ENCODE measurements around the gene BTG2. TPM values are rescaled to one million over a fixed set of nuclear protein-coding genes. Genes with fewer than 3 reads are reported as not detected.

BTG2 gene
- polyA plus RNA-seq, 2 of the 4 experiments (the other 2 are of a cell fraction): 7.2 to 16.4 TPM

GRCh38 chr1:203320591-203321272 is 15.4 kb downstream of the BTG2 start (continued):
- TF ChIP-seq HES2 (IDR thresholded peaks at IDR 0.05) (no peak), TFCP2L1 (CRISPR knock-in tag; IDR thresholded peaks at IDR 0.05) (no peak), HEYL (CRISPR knock-in tag; IDR thresholded peaks at IDR 0.05) (no peak), HDAC2 (IDR thresholded peaks at IDR 0.05) (no peak), CHD2 (IDR thresholded peaks at IDR 0.05; ENCODE audit: low read length, partially characterized antibody) (no peak), PHF8 (IDR thresholded peaks at IDR 0.05; ENCODE audit: borderline replicate concordance, low read depth) (no peak)
- TF ChIP-seq, protein P1, sequence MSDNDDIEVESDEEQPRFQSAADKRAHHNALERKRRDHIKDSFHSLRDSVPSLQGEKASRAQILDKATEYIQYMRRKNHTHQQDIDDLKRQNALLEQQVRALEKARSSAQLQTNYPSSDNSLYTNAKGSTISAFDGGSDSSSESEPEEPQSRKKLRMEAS (IDR thresholded peaks at IDR 0.05): no peak

- Histone ChIP-seq H3K9me3 (no peaks in the 10 kb centered on the region), H3K4me1 (peaks cover 2% of the 10 kb centered on the region; the same call in 2 of the 3 replicates), H3K4me3 (no peak overlapping the region), H3K4me2 (no peak overlapping the region), H3K27ac (no peak overlapping the region)
- FAIRE-seq (no peak), DNase-seq (ENCODE audit: low read depth in 1 of 2, low spot score in 1 of 2) (no peak), ATAC-seq (no peak)
- ChIA-PET POLR2A (interaction anchor here (1.1 kb wide), 1 partner anchor 15 kb away, joined by 3 read pairs; no protein-coding TSS in a partner anchor), CTCF (interaction anchor here (0.8 to 7.1 kb wide), 12 partner anchors 11 to 282 kb away, joined by 3 to 105 read pairs (median 4); no protein-coding TSS in a partner anchor)
- WGBS (ENCODE audit: missing lambda C conversion rate): 57% methylated on average over 6 of the region's 6 CpGs
- no peak for TF ChIP-seq CBX8 (IDR thresholded peaks at IDR 0.05)
- no peak for TF ChIP-seq MAZ (IDR thresholded peaks at IDR 0.05; ENCODE audit: borderline replicate concordance, low read depth, low read length)
- no peak for TF ChIP-seq RNF2 (IDR thresholded peaks at IDR 0.05; ENCODE audit: borderline replicate concordance, low read depth)
- no peak for TF ChIP-seq GATA3 (IDR thresholded peaks at IDR 0.05; ENCODE audit: borderline replicate concordance)
- no peak for TF ChIP-seq TP53 (CRISPR knock-in tag; IDR thresholded peaks at IDR 0.05)
- TF ChIP-seq, protein P2, sequence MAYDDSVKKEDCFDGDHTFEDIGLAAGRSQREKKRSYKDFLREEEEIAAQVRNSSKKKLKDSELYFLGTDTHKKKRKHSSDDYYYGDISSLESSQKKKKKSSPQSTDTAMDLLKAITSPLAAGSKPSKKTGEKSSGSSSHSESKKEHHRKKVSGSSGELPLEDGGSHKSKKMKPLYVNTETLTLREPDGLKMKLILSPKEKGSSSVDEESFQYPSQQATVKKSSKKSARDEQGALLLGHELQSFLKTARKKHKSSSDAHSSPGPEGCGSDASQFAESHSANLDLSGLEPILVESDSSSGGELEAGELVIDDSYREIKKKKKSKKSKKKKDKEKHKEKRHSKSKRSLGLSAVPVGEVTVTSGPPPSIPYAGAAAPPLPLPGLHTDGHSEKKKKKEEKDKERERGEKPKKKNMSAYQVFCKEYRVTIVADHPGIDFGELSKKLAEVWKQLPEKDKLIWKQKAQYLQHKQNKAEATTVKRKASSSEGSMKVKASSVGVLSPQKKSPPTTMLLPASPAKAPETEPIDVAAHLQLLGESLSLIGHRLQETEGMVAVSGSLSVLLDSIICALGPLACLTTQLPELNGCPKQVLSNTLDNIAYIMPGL (CRISPR knock-in tag; IDR thresholded peaks at IDR 0.05; ENCODE audit: borderline replicate concordance): no peak
These were observed 16.1 kb downstream of the BTG2 start for GRCh38 chr1:203321273-203322052.

DNA sequence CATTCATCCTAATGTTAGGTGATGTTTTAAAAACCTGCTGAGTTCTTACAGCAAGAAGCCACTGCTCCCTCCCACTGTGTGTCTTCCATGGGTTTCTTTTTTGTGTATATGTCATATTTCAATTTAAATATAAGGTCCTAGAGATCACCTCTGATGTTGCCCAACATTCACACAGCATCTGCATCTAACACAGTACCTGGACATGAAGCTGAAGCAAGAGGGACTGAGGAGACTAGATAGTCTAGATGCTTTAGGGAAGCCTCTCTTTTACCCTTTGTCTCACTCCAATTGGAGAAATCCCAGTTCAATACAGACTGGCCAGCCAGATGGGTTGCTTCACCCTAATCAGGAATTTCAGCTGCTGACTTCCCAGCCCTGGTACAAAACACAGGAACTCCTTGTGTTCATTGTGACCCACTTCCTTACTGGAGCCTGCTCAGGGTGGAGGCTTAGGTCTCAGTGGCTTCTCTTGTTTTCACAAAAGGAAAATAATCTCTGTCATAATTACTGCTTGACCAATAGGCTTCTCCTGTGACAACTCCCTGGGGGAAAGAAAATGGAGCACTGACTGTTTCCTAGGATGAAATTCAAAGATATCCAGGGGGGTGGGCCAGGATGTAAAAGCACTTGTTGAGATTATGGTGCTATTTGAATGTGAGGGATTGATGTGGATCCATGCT is 17.3 kb downstream of the BTG2 start:
- no peak overlapping the region for H3K27ac ChIP-seq
- no peak for FAIRE-seq
- H3K4me3 ChIP-seq: no peak overlapping the region
- ChIA-PET CTCF (interaction anchor here (0.8 to 7.1 kb wide), 3 partner anchors 15 to 165 kb away, joined by 3 to 105 read pairs (median 65); partner anchors contain the start of gene BTG2), POLR2A (no interaction called here)
- ATAC-seq: no peak
- H3K9me3 ChIP-seq: no peaks in the 10 kb centered on the region
- no peak overlapping the region for H3K4me2 ChIP-seq
- TF ChIP-seq RNF2 (IDR thresholded peaks at IDR 0.05; ENCODE audit: borderline replicate concordance, low read depth) (no peak), ZC3H11A (IDR thresholded peaks at IDR 0.05) (no peak), HDAC2 (IDR thresholded peaks at IDR 0.05) (no peak), EHMT2 (IDR thresholded peaks at IDR 0.05; ENCODE audit: low read depth) (no peak), FOXS1 (CRISPR knock-in tag; IDR thresholded peaks at IDR 0.05) (no peak), HOXB13 (CRISPR knock-in tag; IDR thresholded peaks at IDR 0.05; ENCODE audit: low read depth) (no peak), MYC (IDR thresholded peaks at IDR 0.05; ENCODE audit: borderline replicate concordance, low read length) (no peak), FOSL2 (IDR thresholded peaks at IDR 0.05) (no peak), FOSL2 (CRISPR knock-in tag; IDR thresholded peaks at IDR 0.05) (no peak), ZFP36 (IDR thresholded peaks at IDR 0.05; ENCODE audit: borderline replicate concordance, partially characterized antibody) (no peak), CHD2 (IDR thresholded peaks at IDR 0.05; ENCODE audit: low read length, partially characterized antibody) (no peak), JUN (IDR thresholded peaks at IDR 0.05) (no peak), HES2 (IDR thresholded peaks at IDR 0.05) (no peak), RARB (CRISPR knock-in tag; IDR thresholded peaks at IDR 0.05) (no peak), RAD21 (conservative IDR thresholded peaks at IDR 0.05 in 1 of 2, IDR thresholded peaks at IDR 0.05 in 1 of 2) (no peak)
- TF ChIP-seq, protein P3, sequence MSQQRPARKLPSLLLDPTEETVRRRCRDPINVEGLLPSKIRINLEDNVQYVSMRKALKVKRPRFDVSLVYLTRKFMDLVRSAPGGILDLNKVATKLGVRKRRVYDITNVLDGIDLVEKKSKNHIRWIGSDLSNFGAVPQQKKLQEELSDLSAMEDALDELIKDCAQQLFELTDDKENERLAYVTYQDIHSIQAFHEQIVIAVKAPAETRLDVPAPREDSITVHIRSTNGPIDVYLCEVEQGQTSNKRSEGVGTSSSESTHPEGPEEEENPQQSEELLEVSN (IDR thresholded peaks at IDR 0.05; ENCODE audit: borderline replicate concordance, low read depth): no peak
- no peak for DNase-seq (ENCODE audit: low read depth in 1 of 2, low spot score in 1 of 2)
- H3K4me1 ChIP-seq: peaks cover 6% of the 10 kb centered on the region

Data from A549 (cell line).